NCI-H526 (cell line): ENCODE measurements around the gene CRTC3.

Experiments
- DNase-seq, 2 experiments: peaks; one replicate each; lab custom pipeline; 2025; lab: John Stamatoyannopoulos, UW

CRTC3 gene

GRCh38 chr15:90563463-90563862 is 33.7 kb downstream of the CRTC3 start:
- DNase-seq = no peak

GRCh38 chr15:90564051-90564450 is 34.3 kb downstream of the CRTC3 start:
- DNase-seq = no peak

- no peak for DNase-seq
Observed at GRCh38 chr15:90564590-90564989, 34.9 kb downstream of the CRTC3 start.

- no peak for DNase-seq
Observed at GRCh38 chr15:90565866-90566265, 36.1 kb downstream of the CRTC3 start.

- DNase-seq = no peak
Observed at GRCh38 chr15:90570643-90571042, 40.9 kb downstream of the CRTC3 start.

- no peak for DNase-seq
Observed at GRCh38 chr15:90571063-90571541, 41.4 kb downstream of the CRTC3 start.

GRCh38 chr15:90572893-90573292 is 43.2 kb downstream of the CRTC3 start:
- DNase-seq = no peak

- no peak for DNase-seq
Observed at GRCh38 chr15:90576711-90577389, 47.1 kb downstream of the CRTC3 start.

GRCh38 chr15:90579213-90579612 is 49.5 kb downstream of the CRTC3 start:
- no peak for DNase-seq

- DNase-seq = no peak
Observed at GRCh38 chr15:90580099-90580498, 50.4 kb downstream of the CRTC3 start.

GRCh38 chr15:90580541-90580940 is 50.8 kb downstream of the CRTC3 start:
- DNase-seq = no peak

GRCh38 chr15:90580946-90581345 is 51.2 kb downstream of the CRTC3 start:
- no peak for DNase-seq

- no peak for DNase-seq
Observed at GRCh38 chr15:90581771-90582352, 52.1 kb downstream of the CRTC3 start.

- DNase-seq = no peak
Observed at GRCh38 chr15:90582553-90582952, 52.8 kb downstream of the CRTC3 start.

GRCh38 chr15:90583471-90584252 is 53.9 kb downstream of the CRTC3 start:
- no peak for DNase-seq

GRCh38 chr15:90584841-90585240 is 55.1 kb downstream of the CRTC3 start:
- DNase-seq = no peak

- DNase-seq = no peak
Observed at GRCh38 chr15:90585863-90586262, 56.1 kb downstream of the CRTC3 start.

- DNase-seq = no peak
Observed at GRCh38 chr15:90586948-90587347, 57.2 kb downstream of the CRTC3 start.

GRCh38 chr15:90588427-90588826 is 58.7 kb downstream of the CRTC3 start:
- no peak for DNase-seq

GRCh38 chr15:90591524-90591923 is 61.8 kb downstream of the CRTC3 start:
- DNase-seq = no peak

- DNase-seq = no peak
Observed at GRCh38 chr15:90592131-90592881, 62.6 kb downstream of the CRTC3 start.

- no peak for DNase-seq
Observed at GRCh38 chr15:90593499-90594158, 63.9 kb downstream of the CRTC3 start.
